GM10847 (cell line): ENCODE results near the gene HLA-DMA.

Experiments used
- POLR2A ChIP-seq: IDR thresholded peaks from 2 replicates; pipeline ENCODE4 v1.6.1; 2011; ENCODE audit not compliant: insufficient read length; ENCODE audit errors: extremely low read depth

Gene HLA-DMA

GRCh38 chr6:32932132-32932868 is 20.6 kb downstream of the HLA-DMA start:
- no peak for TF ChIP-seq POLR2A

- TF ChIP-seq POLR2A, result no peak
Observed at GRCh38 chr6:32931211-32931610, 21.7 kb downstream of the HLA-DMA start.

- no peak for TF ChIP-seq POLR2A
Observed at GRCh38 chr6:32922083-32922482, 30.8 kb downstream of the HLA-DMA start.

- TF ChIP-seq POLR2A, result no peak
Observed at GRCh38 chr6:32920715-32921114, 32.2 kb downstream of the HLA-DMA start.

- TF ChIP-seq POLR2A, result no peak
Observed at GRCh38 chr6:32912951-32913350, 39.9 kb downstream of the HLA-DMA start.

- TF ChIP-seq POLR2A, result no peak
Observed at GRCh38 chr6:32908897-32909296, 44.0 kb downstream of the HLA-DMA start.

- no peak for TF ChIP-seq POLR2A
Observed at GRCh38 chr6:32906539-32906938, 46.4 kb downstream of the HLA-DMA start.

GRCh38 chr6:32905078-32905477 is 47.8 kb downstream of the HLA-DMA start:
- no peak for TF ChIP-seq POLR2A

GRCh38 chr6:32903952-32904351 is 48.9 kb downstream of the HLA-DMA start:
- no peak for TF ChIP-seq POLR2A
